K562 (cell line): Measurements from ENCODE around the gene VPS45. TPM values are rescaled to one million over a fixed set of nuclear protein-coding genes. Genes with fewer than 3 reads are reported as not detected.

Experiments
- ATAC-seq: fragments of 200-7000 bp; cut with Tn5 transposase; 3 replicates; pipeline ENCODE4 v1.9.1; 2020; ENCODE audit warnings: moderate library complexity
- BruUV-seq: library from RNA; stranded (reverse); fragments of 400-500 nt; replicated peaks from 2 replicates; lab custom pipeline; 2021; lab: Mats Ljungman, UMichigan
- CTCF ChIA-PET: fragments of 300-600 bp; formaldehyde crosslinking; extraction: SDS; loops from one replicate; lab custom pipeline; 2021; ENCODE audit warnings: low intra/inter-chr PET ratio; lab: Yijun Ruan, JAX
- POLR2A ChIA-PET: fragments of 300-600, 350-650 bp; sonication (Branson Sonifier 250); formaldehyde crosslinking; extraction: SDS; loops from one replicate; lab custom pipeline; 2021; ENCODE audit warnings: antibody characterized with exemption, inconsistent platforms; lab: Yijun Ruan, JAX
- DNase-seq, 4 experiments: peaks; one replicate each; pipeline versions ENCODE4 v3.0.0 to v3.0.0-alpha.2; 2011 to 2018; ENCODE audit warnings: low spot score in 3 of 4, mixed read lengths in 3 of 4; ENCODE audit errors: extremely low read depth in 1 of 4
- FAIRE-seq: peaks from 2 replicates; lab custom pipeline; 2011; peaks lifted over from hg19 to GRCh38; lab: Jason Lieb, UNC
- H2AFZ ChIP-seq: 2 replicates; pipeline ENCODE4 v1.6.0; 2011; ENCODE audit warnings: low read depth, low read length, control low read depth, inconsistent platforms
- H3K27ac ChIP-seq: fragments of 200-600 bp; 3 replicates; pipeline ENCODE4 v1.8.0; 2011; ENCODE audit warnings: low read depth, mild to moderate bottlenecking, control low read depth, inconsistent platforms, low read length, moderate library complexity, mixed read lengths; ENCODE audit errors: extremely low read depth
- H3K27me3 ChIP-seq, 2 experiments: fragments of 300-600 bp in 1 of 2; 2 replicates in 1 of 2; 3 replicates in 1 of 2; pipeline versions ENCODE4 v1.6.0 to v1.8.0; 2011; ENCODE audit warnings: inconsistent platforms in 2 of 2, low read length in 2 of 2, mild to moderate bottlenecking in 1 of 2, mixed read lengths in 1 of 2, moderate library complexity in 1 of 2; ENCODE audit not compliant: control insufficient read depth in 2 of 2, insufficient read depth in 2 of 2
- H3K36me3 ChIP-seq: fragments of 300-600 bp; 3 replicates; pipeline ENCODE4 v1.8.0; 2011; ENCODE audit warnings: mild to moderate bottlenecking, low read length, inconsistent platforms; ENCODE audit not compliant: control insufficient read depth, insufficient read depth
- H3K4me1 ChIP-seq, 2 experiments: fragments of 200-600 bp in 1 of 2; replicated peaks in 1 of 2; 2 replicates in 1 of 2; 3 replicates in 1 of 2; pipeline versions ENCODE4 v1.5.1 to v1.8.0; 2011; ENCODE audit warnings: inconsistent platforms in 2 of 2, low read length in 2 of 2, mild to moderate bottlenecking in 1 of 2, mixed read lengths in 1 of 2, moderate library complexity in 1 of 2; ENCODE audit not compliant: control insufficient read depth in 2 of 2, insufficient read depth in 2 of 2
- H3K4me2 ChIP-seq: 2 replicates; pipeline ENCODE4 v1.6.1; 2011; ENCODE audit warnings: low read length, control low read depth, inconsistent platforms, mixed read lengths; ENCODE audit not compliant: insufficient read depth
- H3K4me3 ChIP-seq: fragments of 200-600 bp; sonication (generic), shearing (Covaris generic); 2 replicates; pipeline ENCODE4 v1.5.1; 2016; ENCODE audit warnings: control low read depth, inconsistent platforms
- H3K79me2 ChIP-seq: fragments of 200-600 bp; 3 replicates; pipeline ENCODE4 v1.8.0; 2011; ENCODE audit warnings: low read length, inconsistent platforms; ENCODE audit not compliant: control insufficient read depth, insufficient read depth
- H3K9ac ChIP-seq, 2 experiments: 2 replicates each; pipeline versions ENCODE4 v1.6.0 to v1.6.1; 2011; ENCODE audit warnings: low read depth in 2 of 2, low read length in 2 of 2, control low read depth in 1 of 2, inconsistent platforms in 1 of 2, mild to moderate bottlenecking in 1 of 2, mixed read lengths in 1 of 2; ENCODE audit not compliant: insufficient read depth in 1 of 2
- H3K9me1 ChIP-seq: one replicate; pipeline ENCODE4 v1.6.0; 2011; ENCODE audit warnings: inconsistent platforms, mild to moderate bottlenecking, low read length, moderate library complexity; ENCODE audit not compliant: control insufficient read depth, insufficient read depth
- H3K9me3 ChIP-seq: replicated peaks from 2 replicates; pipeline ENCODE4 v1.5.1; 2011; ENCODE audit warnings: low read depth, low read length, inconsistent platforms; ENCODE audit not compliant: control insufficient read depth, insufficient read depth
- H4K20me1 ChIP-seq: replicated peaks from 2 replicates; pipeline ENCODE4 v1.6.1; 2011; ENCODE audit warnings: low read length, inconsistent platforms, mixed read lengths; ENCODE audit not compliant: control insufficient read depth, insufficient read depth
- CHCHD3 ChIP-seq: fragments of 250-450 bp; sonication (Bioruptor Pico); IDR thresholded peaks from 2 replicates; pipeline ENCODE4 v2.1.2; 2022; ENCODE audit warnings: mild to moderate bottlenecking
- WGBS: fragments of 100-300 bp; shearing (Covaris generic); methylation state at CpG from one replicate; pipeline ENCODE4 v1.1.6; 2016; ENCODE audit warnings: low coverage, mixed read lengths; ENCODE audit not compliant: insufficient coverage; ENCODE audit errors: missing lambda C conversion rate; 5-methylcytosine and 5-hydroxymethylcytosine counted together
- in situ Hi-C: fragments of 300-500 bp; cut with MboI; formaldehyde crosslinking; loops from 4 replicates; pipeline ENCODE4 v1.15.0; 2018; ENCODE audit warnings: inconsistent platforms, mixed read lengths
- intact Hi-C: fragments of 100-400 bp; cut with micrococcal nuclease; formaldehyde crosslinking; loops from 2 replicates; pipeline ENCODE4 v1.14.2; 2022
- polyA plus RNA-seq, 8 experiments: library from polyadenylated mRNA; depleted of rRNA in 4 of 8; stranded (reverse) in 5 of 8; unstranded in 3 of 8; fragments of >200 nt; fragmentation: Nextera tagmentation in 2 of 8; fragmentation: Illumina TruSeq in 1 of 8; extraction: Ambion mirVana in 2 of 8; extraction: Trizol in 1 of 8; gene quantifications; 2 replicates each; pipeline versions ENCODE4 v1.2.1 to v1.2.3, GENCODE V29; 2011 to 2014; ENCODE audit warnings: inconsistent platforms in 1 of 8, missing spikeins in 1 of 8
- total RNA-seq, 7 experiments: library from RNA; depleted of rRNA in 6 of 7; stranded (reverse); fragments of >200 nt in 6 of 7; fragmentation: Illumina TruSeq in 2 of 7; extraction: Trizol in 2 of 7; gene quantifications; 2 replicates each; pipeline versions ENCODE4 v1.2.1 to v1.2.3, GENCODE V29; 2011 to 2021; ENCODE audit warnings: low replicate concordance in 1 of 7
- TF ChIP-seq, protein P1 (sequence below), 2 experiments: fragments of 450-650 bp; IDR thresholded peaks; 2 replicates each; pipeline ENCODE4 v1.6.1; 2018; ENCODE audit warnings: mild to moderate bottlenecking in 2 of 2, low read depth in 1 of 2; ENCODE audit not compliant: partially characterized antibody in 2 of 2

The VPS45 gene
- total and polyA plus RNA-seq, 9 of the 15 experiments (the other 6 are each of a cell fraction or from before 2014, with no cell fraction given): 17.9 to 48.2 (median 34.4) TPM

DNA sequence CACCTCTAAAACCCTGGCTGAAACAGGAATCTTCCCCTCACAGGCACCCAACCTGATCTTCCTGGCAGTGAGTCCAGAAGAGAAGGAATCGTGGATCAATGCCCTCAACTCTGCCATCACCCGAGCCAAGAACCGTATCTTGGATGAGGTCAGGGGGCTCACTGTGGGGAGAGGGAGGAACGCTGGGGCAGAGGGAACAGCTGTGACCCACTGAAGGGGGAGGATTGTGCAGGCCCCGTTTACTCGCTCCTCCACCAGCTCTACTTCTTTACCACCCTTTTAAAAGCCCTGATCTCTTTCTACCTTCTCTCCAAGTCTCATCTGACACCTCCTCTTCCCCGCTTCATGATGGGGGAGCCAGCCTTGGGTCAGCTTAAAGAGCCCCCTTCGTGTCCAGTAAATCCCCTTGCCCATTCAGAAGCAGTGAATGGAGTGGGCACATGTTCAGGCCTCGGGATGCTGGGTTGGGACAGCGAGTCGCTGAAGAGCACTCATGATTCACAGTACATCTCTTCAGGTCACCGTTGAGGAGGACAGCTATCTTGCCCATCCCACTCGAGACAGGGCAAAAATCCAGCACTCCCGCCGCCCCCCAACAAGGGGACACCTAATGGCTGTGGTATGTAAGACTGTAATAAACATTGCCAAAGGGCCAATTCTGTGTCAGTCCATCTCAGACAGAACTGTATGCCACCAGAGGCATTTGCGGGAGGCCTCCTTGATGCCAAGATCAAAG, 89.5 kb downstream of the VPS45 start:
- Histone ChIP-seq H3K4me2 (no peak overlapping the region), H4K20me1 (no peaks in the 10 kb centered on the region), H3K4me1 (peaks cover 10 to 18% of the 10 kb centered on the region in 2 experiments), H3K9me1 (peaks cover 3% of the 10 kb centered on the region), H2AFZ (no peak overlapping the region), H3K9me3 (no peaks in the 10 kb centered on the region), H3K36me3 (peaks cover 14% of the 10 kb centered on the region; the same call in 2 of the 3 replicates), H3K79me2 (no peaks in the 10 kb centered on the region), H3K27ac (no peak overlapping the region), H3K4me3 (no peak overlapping the region), H3K9ac (peak overlapping the region in 1 of 2 experiments; percentile 18; a peak in 1 of 4 replicates), H3K27me3 (no peaks in the 10 kb centered on the region)
- ChIA-PET POLR2A (interaction anchor here (0.6 to 1.9 kb wide), 6 partner anchors 8 to 271 kb away, joined by 3 to 5 read pairs (median 4); a partner anchor contains a TSS), CTCF (no interaction called here)
- 67% methylated on average over 16 of the region's 16 CpGs for WGBS
- BruUV-seq: no TSS peak
- in situ Hi-C loops (no loop called here), intact Hi-C loops (no loop called here)
- TF ChIP-seq, protein P1, sequence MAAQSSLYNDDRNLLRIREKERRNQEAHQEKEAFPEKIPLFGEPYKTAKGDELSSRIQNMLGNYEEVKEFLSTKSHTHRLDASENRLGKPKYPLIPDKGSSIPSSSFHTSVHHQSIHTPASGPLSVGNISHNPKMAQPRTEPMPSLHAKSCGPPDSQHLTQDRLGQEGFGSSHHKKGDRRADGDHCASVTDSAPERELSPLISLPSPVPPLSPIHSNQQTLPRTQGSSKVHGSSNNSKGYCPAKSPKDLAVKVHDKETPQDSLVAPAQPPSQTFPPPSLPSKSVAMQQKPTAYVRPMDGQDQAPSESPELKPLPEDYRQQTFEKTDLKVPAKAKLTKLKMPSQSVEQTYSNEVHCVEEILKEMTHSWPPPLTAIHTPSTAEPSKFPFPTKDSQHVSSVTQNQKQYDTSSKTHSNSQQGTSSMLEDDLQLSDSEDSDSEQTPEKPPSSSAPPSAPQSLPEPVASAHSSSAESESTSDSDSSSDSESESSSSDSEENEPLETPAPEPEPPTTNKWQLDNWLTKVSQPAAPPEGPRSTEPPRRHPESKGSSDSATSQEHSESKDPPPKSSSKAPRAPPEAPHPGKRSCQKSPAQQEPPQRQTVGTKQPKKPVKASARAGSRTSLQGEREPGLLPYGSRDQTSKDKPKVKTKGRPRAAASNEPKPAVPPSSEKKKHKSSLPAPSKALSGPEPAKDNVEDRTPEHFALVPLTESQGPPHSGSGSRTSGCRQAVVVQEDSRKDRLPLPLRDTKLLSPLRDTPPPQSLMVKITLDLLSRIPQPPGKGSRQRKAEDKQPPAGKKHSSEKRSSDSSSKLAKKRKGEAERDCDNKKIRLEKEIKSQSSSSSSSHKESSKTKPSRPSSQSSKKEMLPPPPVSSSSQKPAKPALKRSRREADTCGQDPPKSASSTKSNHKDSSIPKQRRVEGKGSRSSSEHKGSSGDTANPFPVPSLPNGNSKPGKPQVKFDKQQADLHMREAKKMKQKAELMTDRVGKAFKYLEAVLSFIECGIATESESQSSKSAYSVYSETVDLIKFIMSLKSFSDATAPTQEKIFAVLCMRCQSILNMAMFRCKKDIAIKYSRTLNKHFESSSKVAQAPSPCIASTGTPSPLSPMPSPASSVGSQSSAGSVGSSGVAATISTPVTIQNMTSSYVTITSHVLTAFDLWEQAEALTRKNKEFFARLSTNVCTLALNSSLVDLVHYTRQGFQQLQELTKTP (IDR thresholded peaks at IDR 0.05; ENCODE audit: low read depth in 1 of 2, partially characterized antibody in 2 of 2): no peak
- TF ChIP-seq CHCHD3 (CRISPR knock-in tag): no peak
- FAIRE-seq (no peak), DNase-seq (no peak), ATAC-seq (no peak)
